GM12801 (cell line): ENCODE measurements around the gene GULP1.

Experiments used
- CTCF ChIP-seq: IDR thresholded peaks from one replicate; pipeline ENCODE4 v1.5.1; 2011; ENCODE audit warnings: control low read depth; ENCODE audit not compliant: insufficient read length; ENCODE audit errors: extremely low read depth

GULP1 gene

DNA sequence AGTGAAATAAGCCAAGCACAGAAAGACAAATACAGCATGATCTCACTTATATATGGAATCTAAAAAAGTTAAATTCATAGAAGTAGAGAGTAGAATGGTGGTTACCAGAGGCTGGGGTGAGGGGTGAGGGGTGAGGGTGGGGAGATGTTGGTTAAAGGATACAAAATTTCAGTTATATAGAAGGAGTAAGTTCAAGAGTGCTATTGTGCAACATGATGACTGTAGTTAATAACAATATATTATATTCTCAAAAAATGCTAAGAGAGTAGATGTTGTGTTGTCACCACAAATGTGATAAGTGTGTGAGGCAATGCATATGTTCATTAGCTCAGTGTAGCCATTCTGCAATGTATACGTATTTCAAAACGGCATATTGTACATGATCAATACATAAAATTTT is 26.4 kb upstream of the GULP1 start:
- no peak for TF ChIP-seq CTCF

DNA sequence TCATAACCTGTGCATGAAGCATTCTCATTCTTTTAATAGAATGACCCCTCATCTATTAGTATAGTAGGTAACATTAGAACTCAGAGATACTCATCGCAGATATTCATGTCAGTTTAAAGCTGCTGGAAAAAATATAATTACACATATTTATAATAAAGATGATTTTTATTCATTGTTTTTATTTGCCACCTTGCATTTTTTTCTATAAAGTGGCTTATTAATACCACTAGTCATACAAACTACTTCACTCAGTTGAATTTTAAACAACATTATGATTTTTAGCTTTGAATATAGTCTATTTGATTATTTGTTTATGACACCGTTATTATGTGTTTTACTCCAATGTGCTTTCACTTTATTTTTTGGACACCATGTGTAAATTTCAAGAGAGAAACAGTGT is 23.9 kb upstream of the GULP1 start:
- no peak for TF ChIP-seq CTCF

GRCh38 chr2:188269004-188269403 is 22.7 kb upstream of the GULP1 start:
- TF ChIP-seq CTCF, result no peak

- TF ChIP-seq CTCF, result no peak
Measured at GRCh38 chr2:188272121-188272520, 19.6 kb upstream of the GULP1 start.

DNA sequence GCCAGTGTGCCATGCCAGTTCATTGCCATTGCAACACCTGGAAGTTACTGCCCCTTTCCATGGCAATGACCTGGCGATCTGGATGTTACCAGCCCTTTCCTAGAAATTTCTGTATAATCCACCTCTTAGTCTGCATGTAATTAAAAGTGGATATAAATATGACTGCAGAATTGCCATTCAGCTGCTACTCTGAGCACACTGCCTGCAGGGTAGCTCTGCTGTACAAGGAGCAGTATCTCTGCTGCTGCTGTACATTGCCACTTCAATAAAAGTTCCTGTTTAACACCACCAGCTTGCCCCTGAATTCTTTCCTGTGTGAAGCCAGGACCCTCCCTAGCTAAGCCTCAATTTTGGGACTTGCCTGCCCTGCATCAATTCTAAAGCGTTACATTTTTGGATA is 17.4 kb upstream of the GULP1 start:
- no peak for TF ChIP-seq CTCF

- no peak for TF ChIP-seq CTCF
Measured at GRCh38 chr2:188276255-188276654, 15.4 kb upstream of the GULP1 start.

DNA sequence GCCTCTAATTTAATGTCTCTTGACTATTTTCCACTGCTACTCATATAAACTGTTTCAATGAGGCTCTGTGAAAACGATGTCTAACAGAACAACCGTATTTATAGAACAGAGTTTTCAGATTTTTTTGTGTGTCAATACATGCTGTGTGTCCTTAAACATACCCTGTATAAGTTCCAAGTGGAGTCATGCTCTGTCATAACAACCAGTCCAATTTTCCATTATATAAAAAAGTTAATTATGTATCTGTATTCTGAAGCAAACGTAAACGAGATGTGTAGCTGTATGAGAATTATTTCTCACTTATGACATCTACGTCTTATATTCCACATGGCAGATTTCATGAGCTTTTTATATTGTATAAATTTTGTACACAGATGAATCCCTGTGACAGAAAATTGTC is 13.9 kb upstream of the GULP1 start:
- TF ChIP-seq CTCF, result no peak
